ENCODE data around the gene LRRC3C. TPM values are rescaled to one million over a fixed set of nuclear protein-coding genes. Genes with fewer than 3 reads are reported as not detected.

LRRC3C gene
- total RNA-seq, result not detected in 2 replicates

GRCh38 chr17:39927101-39927928 lies at the start of gene LRRC3C, which contains the start of gene ORMDL3:
TSS of gene LRRC3C (plus strand) at chr17:39927732. CDS start at chr17:39941524, 13,792 bp downstream.
TSS of gene ORMDL3 (minus strand) at chr17:39927601. CDS start at chr17:39924203, 3,398 bp downstream.

DNA sequence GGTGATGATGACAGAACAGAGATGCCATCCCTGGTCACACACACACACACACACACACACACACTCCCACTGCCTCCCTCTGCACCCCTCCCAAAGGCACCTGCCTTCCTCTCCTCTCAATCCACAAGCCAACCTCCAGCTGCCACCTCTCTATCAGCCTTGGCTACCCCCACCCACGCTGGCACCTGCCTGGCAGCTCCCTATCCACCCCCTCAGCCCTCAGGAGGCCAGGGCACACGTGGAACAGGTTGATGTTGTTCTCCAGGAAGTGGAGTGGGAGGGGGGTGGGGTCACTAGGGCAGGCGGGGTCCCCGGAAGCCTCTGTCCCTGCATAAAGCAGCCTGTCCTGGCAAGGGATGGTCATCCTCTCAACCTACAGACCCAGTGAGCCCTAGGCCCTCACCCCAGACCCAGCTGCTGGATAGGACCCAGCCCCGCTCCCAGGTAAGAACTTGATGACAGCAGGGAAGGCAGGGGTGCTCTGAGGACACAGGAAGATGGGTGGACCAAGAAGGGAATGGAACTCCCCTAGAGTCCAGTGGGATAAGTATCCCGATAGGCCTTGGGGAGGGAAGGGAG lies 35.2 kb downstream of the LRRC3C start, which contains the start of gene GSDMA:
Gene GSDMA (plus strand): TSS at position 363 of the 579 bp plus-strand sequence. CDS start 2,684 bp downstream, outside the sequence.

DNA sequence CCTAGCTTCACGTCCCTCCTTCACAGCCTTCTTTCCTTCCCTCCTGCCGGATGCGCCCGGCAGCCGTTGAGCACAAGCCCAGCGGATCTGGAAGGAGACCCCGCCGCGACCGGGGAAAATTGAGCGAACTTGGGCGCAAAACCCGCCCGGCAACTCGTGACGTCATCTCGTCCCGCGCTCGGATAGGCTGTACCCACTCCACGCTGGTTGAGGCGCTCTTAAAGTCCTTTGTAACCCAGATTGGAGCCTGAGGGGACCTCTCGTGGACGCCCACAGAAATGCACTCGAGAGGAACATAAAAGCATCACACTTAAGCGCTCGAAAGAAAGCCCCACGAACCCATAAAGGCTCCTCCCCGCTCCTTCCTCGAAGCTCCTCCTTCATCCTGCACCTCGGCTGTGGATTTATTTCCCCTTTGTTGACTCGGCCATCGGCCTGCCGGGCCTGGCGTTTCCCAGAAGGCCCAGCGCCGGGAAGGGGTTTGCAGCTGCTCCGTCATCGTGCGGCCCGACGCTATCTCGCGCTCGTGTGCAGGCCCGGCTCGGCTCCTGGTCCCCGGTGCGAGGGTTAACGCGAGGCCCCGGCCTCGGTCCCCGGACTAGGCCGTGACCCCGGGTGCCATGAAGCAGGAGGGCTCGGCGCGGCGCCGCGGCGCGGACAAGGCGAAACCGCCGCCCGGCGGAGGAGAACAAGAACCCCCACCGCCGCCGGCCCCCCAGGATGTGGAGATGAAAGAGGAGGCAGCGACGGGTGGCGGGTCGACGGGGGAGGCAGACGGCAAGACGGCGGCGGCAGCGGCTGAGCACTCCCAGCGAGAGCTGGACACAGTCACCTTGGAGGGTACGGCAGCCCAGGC lies 53.0 kb downstream of the LRRC3C start, which contains the start of gene PSMD3:
Gene PSMD3 (plus strand): TSS at position 457 of the 856 bp plus-strand sequence. CDS start 164 bp downstream, at position 621.

Other genes starting within 250 kb of the LRRC3C start
- gene PGAP3, start 239.7 kb upstream of the LRRC3C start, total RNA-seq, result 11.9 and 12.4 TPM in 2 replicates
- gene ERBB2, start 227.7 kb upstream of the LRRC3C start, total RNA-seq, result 28.9 and 46.1 TPM in 2 replicates
- gene MIEN1, start 197.2 kb upstream of the LRRC3C start, total RNA-seq, result 20.5 and 21.4 TPM in 2 replicates
- 0.50 and 1.5 TPM in 2 replicates for gene GRB7, start 189.8 kb upstream of the LRRC3C start, total RNA-seq
- not detected in 2 replicates for gene IKZF3, start 63.4 kb upstream of the LRRC3C start, total RNA-seq
- gene ZPBP2, start 59.5 kb upstream of the LRRC3C start, total RNA-seq, result not detected in 2 replicates
- 6.7 and 9.4 TPM in 2 replicates for gene GSDMB, start 9.1 kb upstream of the LRRC3C start, total RNA-seq
- gene ORMDL3, start 131 bp upstream of the LRRC3C start, total RNA-seq, result 94.8 and 98.3 TPM in 2 replicates
- gene GSDMA, start 35.3 kb downstream of the LRRC3C start, total RNA-seq, result not detected in 2 replicates
- gene PSMD3, start 53.1 kb downstream of the LRRC3C start, total RNA-seq, result 73.2 and 87.1 TPM in 2 replicates
- not detected in 2 replicates for gene CSF3, start 87.7 kb downstream of the LRRC3C start, total RNA-seq
- 23.3 and 25.6 TPM in 2 replicates for gene MED24, start 126.7 kb downstream of the LRRC3C start, total RNA-seq
- gene THRA, start 135.2 kb downstream of the LRRC3C start, total RNA-seq, result 21.1 and 28.8 TPM in 2 replicates
- 2.9 and 3.9 TPM in 2 replicates for gene NR1D1, start 172.9 kb downstream of the LRRC3C start, total RNA-seq
- gene MSL1, start 194.2 kb downstream of the LRRC3C start, total RNA-seq, result 36.6 and 38.4 TPM in 2 replicates
- gene CASC3, start 212.8 kb downstream of the LRRC3C start, total RNA-seq, result 27.3 and 29.6 TPM in 2 replicates
- gene RAPGEFL1, start 249.7 kb downstream of the LRRC3C start, total RNA-seq, result 0.40 and 0.75 TPM in 2 replicates